Erythroblast (primary cell): ENCODE results near the gene BRCC3.

Source experiments
- GATA1 ChIP-seq: IDR thresholded peaks from 2 replicates; pipeline ENCODE4 v1.6.1; 2011; ENCODE audit warnings: low read depth, mild to moderate bottlenecking, control low read depth, low read length, moderate library complexity
- POLR2A ChIP-seq: IDR thresholded peaks from 2 replicates; pipeline ENCODE4 v1.6.1; 2011; ENCODE audit warnings: mild to moderate bottlenecking, low read length

DNA sequence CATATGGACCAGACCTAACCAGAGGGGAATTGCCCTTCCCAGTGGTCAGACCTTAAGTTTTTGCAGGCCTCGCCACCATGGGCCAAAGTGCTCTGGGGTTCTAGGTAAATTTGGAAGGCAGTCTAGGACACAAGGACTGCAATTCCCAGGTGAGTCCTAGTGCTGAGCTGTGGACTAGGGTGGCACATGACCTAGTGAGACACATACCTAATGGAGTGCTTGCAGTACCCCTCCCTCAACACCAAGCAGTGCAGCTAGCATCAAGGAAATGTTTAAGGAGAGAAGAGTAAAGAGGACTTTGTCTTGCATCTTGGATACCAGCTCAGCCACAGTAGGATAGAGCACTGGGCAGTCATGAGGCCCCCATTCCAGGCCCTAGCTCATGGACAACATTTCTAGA lies 60.8 kb downstream of the BRCC3 start:
- no peak for TF ChIP-seq POLR2A
- TF ChIP-seq GATA1, result no peak
